ENCODE data around the gene BCO2. TPM values are rescaled to one million over a fixed set of nuclear protein-coding genes. Genes with fewer than 3 reads are reported as not detected.

Gene BCO2
- total RNA-seq, 1 donor from 2014 or later = not detected

DNA sequence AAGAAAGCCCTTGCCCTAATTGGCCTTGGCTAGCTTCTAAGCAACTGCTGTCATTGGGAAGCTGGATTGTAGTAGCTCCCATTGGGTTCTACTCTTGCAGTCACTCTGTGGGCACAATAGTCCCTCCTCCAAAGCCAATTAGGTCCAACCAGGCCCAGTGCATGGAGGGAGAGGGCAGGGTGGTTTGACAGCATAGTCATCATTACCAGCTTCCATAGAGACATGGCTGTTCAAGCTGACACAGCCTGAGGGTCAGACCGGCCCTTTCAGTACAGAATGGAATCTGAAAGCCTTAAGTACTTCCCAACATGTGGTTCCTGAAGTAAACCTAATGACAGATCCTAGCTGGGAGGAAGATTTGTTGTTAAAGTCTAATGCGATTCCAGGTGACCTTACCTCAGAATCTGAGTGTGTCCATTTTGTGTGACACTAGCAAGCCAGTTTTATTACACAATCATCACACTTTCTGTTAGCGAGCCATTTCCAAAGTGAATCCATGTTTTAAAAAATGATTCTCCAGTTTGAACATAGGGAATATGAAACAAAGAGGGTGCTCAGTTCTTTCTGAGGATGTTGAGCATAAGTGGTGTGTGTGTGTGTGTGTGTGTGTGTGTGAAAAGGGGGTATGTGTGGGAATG lies 78.4 kb downstream of the BCO2 start:
- TF ChIP-seq, protein P1, sequence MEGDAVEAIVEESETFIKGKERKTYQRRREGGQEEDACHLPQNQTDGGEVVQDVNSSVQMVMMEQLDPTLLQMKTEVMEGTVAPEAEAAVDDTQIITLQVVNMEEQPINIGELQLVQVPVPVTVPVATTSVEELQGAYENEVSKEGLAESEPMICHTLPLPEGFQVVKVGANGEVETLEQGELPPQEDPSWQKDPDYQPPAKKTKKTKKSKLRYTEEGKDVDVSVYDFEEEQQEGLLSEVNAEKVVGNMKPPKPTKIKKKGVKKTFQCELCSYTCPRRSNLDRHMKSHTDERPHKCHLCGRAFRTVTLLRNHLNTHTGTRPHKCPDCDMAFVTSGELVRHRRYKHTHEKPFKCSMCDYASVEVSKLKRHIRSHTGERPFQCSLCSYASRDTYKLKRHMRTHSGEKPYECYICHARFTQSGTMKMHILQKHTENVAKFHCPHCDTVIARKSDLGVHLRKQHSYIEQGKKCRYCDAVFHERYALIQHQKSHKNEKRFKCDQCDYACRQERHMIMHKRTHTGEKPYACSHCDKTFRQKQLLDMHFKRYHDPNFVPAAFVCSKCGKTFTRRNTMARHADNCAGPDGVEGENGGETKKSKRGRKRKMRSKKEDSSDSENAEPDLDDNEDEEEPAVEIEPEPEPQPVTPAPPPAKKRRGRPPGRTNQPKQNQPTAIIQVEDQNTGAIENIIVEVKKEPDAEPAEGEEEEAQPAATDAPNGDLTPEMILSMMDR (IDR thresholded peaks at IDR 0.05; ENCODE audit: insufficient read depth, low read length, poor library complexity, severe bottlenecking) = no peak
- H3K27me3 ChIP-seq (ENCODE audit: control insufficient read depth, insufficient read depth, low read length) = no peaks in the 10 kb centered on the region

DNA sequence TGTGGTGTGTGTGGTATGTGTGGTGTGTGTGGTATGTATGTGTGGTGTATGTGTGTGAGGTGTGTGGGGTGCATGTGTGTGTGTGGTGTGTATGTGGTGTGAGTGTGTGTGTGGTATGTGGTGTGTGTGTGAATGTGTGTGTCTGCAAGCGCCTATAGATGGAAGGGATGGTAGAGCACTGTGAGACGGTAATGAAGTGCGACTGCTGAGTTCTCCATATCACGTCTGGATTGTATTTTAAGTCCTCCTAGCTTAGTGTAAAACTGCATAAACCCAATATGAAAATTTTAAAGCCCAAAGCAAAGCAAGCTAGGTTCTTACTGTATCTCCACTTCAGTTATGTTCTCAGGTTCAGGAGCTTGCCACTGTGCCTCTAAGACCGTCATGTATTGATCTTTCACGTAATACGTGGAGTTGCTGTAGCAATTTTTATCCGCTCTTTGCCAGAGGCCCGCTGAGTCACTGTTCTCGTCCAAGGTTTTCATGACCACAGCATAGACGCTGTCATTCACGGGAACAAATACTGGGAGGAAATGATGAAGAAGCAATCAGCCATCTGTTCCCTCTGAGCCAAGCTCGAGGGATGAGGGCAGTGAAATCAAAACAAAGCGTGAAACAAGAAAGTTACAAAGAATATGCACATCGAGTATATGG lies 79.9 kb downstream of the BCO2 start:
- Histone ChIP-seq H3K27me3 (ENCODE audit: control insufficient read depth, insufficient read depth, low read length) (no peaks in the 10 kb centered on the region), H3K36me3 (ENCODE audit: control insufficient read depth, insufficient read depth, low read length) (no peaks in the 10 kb centered on the region), H3K4me3 (ENCODE audit: low read depth, low read length) (no peak overlapping the region)
- TF ChIP-seq, protein P1 (IDR thresholded peaks at IDR 0.05; ENCODE audit: insufficient read depth, low read length, poor library complexity, severe bottlenecking) = no peak
- DNase-seq (ENCODE audit: low read depth) = peak; percentile 52

More for the DNA sequence above, 78.4 kb downstream of the BCO2 start:
- no peak for DNase-seq (ENCODE audit: low read depth)
- H3K36me3 ChIP-seq (ENCODE audit: control insufficient read depth, insufficient read depth, low read length) = no peaks in the 10 kb centered on the region
- no peak overlapping the region for H3K4me3 ChIP-seq (ENCODE audit: low read depth, low read length)

DNA sequence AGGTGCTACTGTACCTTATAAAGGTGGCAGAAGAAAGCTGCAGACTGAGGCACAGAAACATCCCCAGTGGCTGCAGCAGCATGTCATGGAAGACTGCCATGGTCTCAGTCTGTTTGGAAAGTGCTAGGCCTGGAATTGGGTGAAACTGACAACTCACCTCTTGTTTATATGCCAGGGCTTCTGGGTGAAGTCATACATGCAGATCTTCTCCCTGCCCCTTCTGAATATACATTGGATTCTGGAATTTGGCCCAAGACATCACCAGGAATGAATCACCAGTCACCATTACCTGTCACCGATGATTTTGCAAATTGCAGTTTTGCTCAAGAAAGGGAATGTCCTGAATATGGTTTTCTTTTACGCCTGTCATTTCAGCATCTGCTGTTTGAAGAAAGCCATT lies 85.2 kb downstream of the BCO2 start, which contains the start of gene PLET1:
Gene PLET1 (minus strand): TSS at position 371 of the 400 bp plus-strand sequence. CDS start 271 bp downstream, at position 100.
- Histone ChIP-seq H3K27me3 (ENCODE audit: control insufficient read depth, insufficient read depth, low read length) (no peaks in the 10 kb centered on the region), H3K4me3 (ENCODE audit: low read depth, low read length) (no peak within 1 kb of the TSS), H3K36me3 (ENCODE audit: control insufficient read depth, insufficient read depth, low read length) (no peaks in the 10 kb centered on the region)
- TF ChIP-seq, protein P1 (IDR thresholded peaks at IDR 0.05; ENCODE audit: insufficient read depth, low read length, poor library complexity, severe bottlenecking) = no peak
- no peak for DNase-seq (ENCODE audit: low read depth)

DNA sequence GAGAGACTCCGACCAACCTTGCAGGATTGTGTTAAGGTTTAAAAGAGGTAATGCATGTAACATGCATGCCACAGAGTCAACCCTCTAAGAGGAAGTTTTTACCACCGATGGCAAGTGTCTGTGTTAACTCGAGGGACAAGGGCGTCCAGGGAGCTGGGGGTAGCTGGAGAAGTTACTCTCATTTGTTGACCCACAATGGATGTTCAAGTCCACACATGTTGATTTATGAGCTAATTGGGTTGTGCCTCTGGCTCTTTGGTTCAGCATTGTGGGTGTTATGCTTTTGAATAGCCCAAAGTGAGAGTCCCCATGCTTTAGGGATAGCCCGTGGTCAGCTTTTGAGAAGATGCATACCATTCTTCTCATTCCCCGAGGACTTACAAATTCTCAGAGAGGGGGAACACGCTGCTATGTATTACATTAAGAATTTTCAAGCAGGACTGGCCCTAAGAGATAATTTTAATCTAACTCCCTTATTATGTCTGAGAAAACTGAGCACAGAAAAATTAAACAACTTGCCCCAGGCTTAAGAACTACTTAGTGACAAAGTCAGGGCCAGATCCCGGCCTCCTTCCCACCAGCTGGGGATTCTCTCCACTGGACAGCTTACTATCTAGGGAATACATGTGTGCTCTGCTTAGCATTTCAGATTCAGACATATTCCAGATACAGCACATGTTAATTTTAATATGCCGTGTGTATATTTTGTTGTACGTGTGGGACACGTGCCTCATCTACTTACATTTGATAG lies 90.5 kb downstream of the BCO2 start:
- Histone ChIP-seq H3K36me3 (ENCODE audit: control insufficient read depth, insufficient read depth, low read length) (no peaks in the 10 kb centered on the region), H3K27me3 (ENCODE audit: control insufficient read depth, insufficient read depth, low read length) (no peaks in the 10 kb centered on the region), H3K4me3 (ENCODE audit: low read depth, low read length) (no peak overlapping the region)
- TF ChIP-seq, protein P1 (IDR thresholded peaks at IDR 0.05; ENCODE audit: insufficient read depth, low read length, poor library complexity, severe bottlenecking) = no peak
- no peak for DNase-seq (ENCODE audit: low read depth)

DNA sequence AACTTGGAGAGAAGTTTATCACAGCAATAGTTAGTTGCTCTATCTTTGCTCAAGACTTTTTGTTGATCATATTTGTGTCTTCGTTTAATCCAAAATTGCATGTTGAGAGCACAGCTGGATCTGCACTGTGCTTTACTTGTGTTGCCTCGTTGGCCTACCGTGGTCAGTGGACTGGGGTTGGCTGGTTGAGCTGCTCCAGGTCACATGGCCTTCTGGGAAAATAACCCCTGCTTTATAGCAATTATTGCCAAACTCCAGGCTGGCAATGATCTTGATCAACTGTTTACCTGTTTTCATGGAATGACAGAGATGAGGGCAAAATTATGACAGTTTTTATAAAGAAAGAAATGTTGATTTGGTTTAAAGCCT lies 91.1 kb downstream of the BCO2 start:
- H3K27me3 ChIP-seq (ENCODE audit: control insufficient read depth, insufficient read depth, low read length) = no peaks in the 10 kb centered on the region
- no peaks in the 10 kb centered on the region for H3K36me3 ChIP-seq (ENCODE audit: control insufficient read depth, insufficient read depth, low read length)
- TF ChIP-seq, protein P1 (IDR thresholded peaks at IDR 0.05; ENCODE audit: insufficient read depth, low read length, poor library complexity, severe bottlenecking) = no peak
- no peak for DNase-seq (ENCODE audit: low read depth)
- no peak overlapping the region for H3K4me3 ChIP-seq (ENCODE audit: low read depth, low read length)
